HCT116 (cell line): ENCODE data around the gene LCMT1. TPM values are rescaled to one million over a fixed set of nuclear protein-coding genes. Genes with fewer than 3 reads are reported as not detected.

Source experiments
- ATAC-seq: fragments of 200-7000 bp; cut with Tn5 transposase; 2 replicates; pipeline ENCODE4 v1.9.1; 2020; ENCODE audit warnings: mild to moderate bottlenecking, moderate library complexity
- BruUV-seq: library from RNA; stranded (reverse); fragments of 400-500 nt; replicated peaks from 2 replicates; lab custom pipeline; 2021; lab: Mats Ljungman, UMichigan
- CTCF ChIA-PET: fragments of 300-600 bp; sonication (Branson Sonifier 250); formaldehyde crosslinking; loops from one replicate; lab custom pipeline; 2021; ENCODE audit warnings: antibody characterized with exemption; lab: Charles Lee
- POLR2A ChIA-PET: fragments of 300-600, 350-600 bp; sonication (Branson Sonifier 250); formaldehyde crosslinking; loops from one replicate; lab custom pipeline; 2021; ENCODE audit warnings: antibody characterized with exemption; lab: Charles Lee
- RAD21 ChIA-PET, 2 experiments: fragments of 300-600 bp; sonication (Branson Sonifier 250); formaldehyde crosslinking; loops; one replicate each; lab custom pipeline; 2023; ENCODE audit warnings: low total read pairs in 2 of 2; ENCODE audit not compliant: uncharacterized antibody in 2 of 2, unreplicated experiment in 2 of 2, low non-redundant PET in 1 of 2; lab: Charles Lee
- DNase-seq: peaks from one replicate; pipeline ENCODE4 v3.0.0-alpha.2; 2010; ENCODE audit warnings: low read depth, low spot score
- H2AFZ ChIP-seq: fragments of 200-600 bp; shearing (Covaris generic), sonication (generic); 2 replicates; pipeline ENCODE4 v1.6.1; 2017; ENCODE audit warnings: low read depth, mixed run types, mixed read lengths, antibody characterized with exemption, low read length; ENCODE audit not compliant: poor library complexity, severe bottlenecking
- H3K27ac ChIP-seq: 2 replicates; pipeline ENCODE4 v1.5.1; 2012; ENCODE audit warnings: low read depth, low read length
- H3K27me3 ChIP-seq: fragments of 200-600 bp; sonication (generic); 2 replicates; pipeline ENCODE4 v1.6.1; 2016; ENCODE audit warnings: mixed run types, low read length, mixed read lengths; ENCODE audit not compliant: insufficient read depth
- H3K36me3 ChIP-seq, 2 experiments: fragments of 200-500 bp in 1 of 2; fragments of 200-600 bp in 1 of 2; sonication (Bioruptor generic) in 1 of 2; sonication (generic) in 1 of 2; 2 replicates each; pipeline versions ENCODE4 v1.5.1 to v1.6.1; 2014 to 2016; ENCODE audit warnings: low read length in 2 of 2, inconsistent platforms in 1 of 2, mixed read lengths in 1 of 2, mixed run types in 1 of 2; ENCODE audit not compliant: insufficient read depth in 2 of 2, control insufficient read depth in 1 of 2
- H3K4me1 ChIP-seq, 2 experiments: fragments of 200-600 bp in 1 of 2; sonication (generic) in 1 of 2; 2 replicates each; pipeline versions ENCODE4 v1.5.1 to v1.6.1; 2012 to 2017; ENCODE audit warnings: low read length in 2 of 2, inconsistent platforms in 1 of 2, mild to moderate bottlenecking in 1 of 2, mixed read lengths in 1 of 2, mixed run types in 1 of 2, moderate library complexity in 1 of 2; ENCODE audit not compliant: insufficient read depth in 2 of 2, control insufficient read depth in 1 of 2
- H3K4me2 ChIP-seq: fragments of 200-600 bp; sonication (generic); 2 replicates; pipeline ENCODE4 v1.6.1; 2017; ENCODE audit warnings: mixed run types, low read length, mixed read lengths
- H3K4me3 ChIP-seq, 2 experiments: fragments of 200-600 bp in 1 of 2; sonication (generic) in 1 of 2; replicated peaks in 1 of 2; 2 replicates each; pipeline ENCODE4 v1.5.1; 2011 to 2016; ENCODE audit warnings: low read length in 2 of 2, control low read depth in 1 of 2, low read depth in 1 of 2, mild to moderate bottlenecking in 1 of 2, mixed read lengths in 1 of 2, mixed run types in 1 of 2
- H3K79me2 ChIP-seq: fragments of 200-600 bp; sonication (generic); 2 replicates; pipeline ENCODE4 v1.6.1; 2017; ENCODE audit warnings: mild to moderate bottlenecking, mixed run types, low read length, moderate library complexity, mixed read lengths; ENCODE audit not compliant: insufficient read depth
- H3K9ac ChIP-seq: fragments of 200-600 bp; sonication (generic); 2 replicates; pipeline ENCODE4 v1.6.1; 2016; ENCODE audit warnings: low read length, mixed read lengths
- H3K9me2 ChIP-seq: fragments of 200-600 bp; sonication (generic), shearing (Covaris generic); 2 replicates; pipeline ENCODE4 v1.6.1; 2017; ENCODE audit warnings: mixed run types, mild to moderate bottlenecking, moderate library complexity; ENCODE audit not compliant: insufficient read depth
- H3K9me3 ChIP-seq, 2 experiments: fragments of 200-500 bp in 1 of 2; fragments of 200-600 bp in 1 of 2; sonication (Bioruptor generic) in 1 of 2; sonication (generic) in 1 of 2; 2 replicates each; pipeline ENCODE4 v1.6.1; 2014 to 2017; ENCODE audit warnings: low read length in 2 of 2, mixed read lengths in 2 of 2, inconsistent platforms in 1 of 2, low read depth in 1 of 2, mild to moderate bottlenecking in 1 of 2, mixed run types in 1 of 2, moderate library complexity in 1 of 2; ENCODE audit not compliant: control insufficient read depth in 1 of 2, insufficient read depth in 1 of 2
- H4K20me1 ChIP-seq: fragments of 200-600 bp; sonication (generic), shearing (Covaris generic); 2 replicates; pipeline ENCODE4 v1.6.1; 2017; ENCODE audit warnings: mixed run types, mild to moderate bottlenecking, moderate library complexity; ENCODE audit not compliant: insufficient read depth
- EZH2 ChIP-seq: fragments of 200-600 bp; sonication (generic); IDR thresholded peaks from 2 replicates; pipeline ENCODE4 v1.6.1; 2017; ENCODE audit warnings: antibody characterized with exemption, mixed run types
- MAX ChIP-seq: IDR thresholded peaks from 2 replicates; pipeline ENCODE4 v1.6.1; 2012
- POLR2A ChIP-seq: IDR thresholded peaks from 2 replicates; pipeline ENCODE4 v1.7.0; 2011; ENCODE audit warnings: borderline replicate concordance; ENCODE audit not compliant: insufficient read depth, insufficient read length; ENCODE audit errors: extremely low read depth
- POLR2AphosphoS5 ChIP-seq: IDR thresholded peaks from 2 replicates; pipeline ENCODE4 v1.6.1; 2011; ENCODE audit warnings: mild to moderate bottlenecking, low read depth, low read length, moderate library complexity
- SP1 ChIP-seq: IDR thresholded peaks from 2 replicates; pipeline ENCODE4 v1.6.1; 2012; ENCODE audit warnings: low read depth
- SRF ChIP-seq: IDR thresholded peaks from 2 replicates; pipeline ENCODE4 v1.6.1; 2012; ENCODE audit warnings: low read depth
- YY1 ChIP-seq: IDR thresholded peaks from 2 replicates; pipeline ENCODE4 v1.6.1; 2011; ENCODE audit warnings: low read length, low read depth, moderate library complexity, mild to moderate bottlenecking; ENCODE audit not compliant: insufficient replicate concordance; ENCODE audit errors: extremely low read depth
- intact Hi-C: fragments of 100-400 bp; cut with micrococcal nuclease; formaldehyde crosslinking; loops from 2 replicates; pipeline ENCODE4 v1.10.0; 2022
- total RNA-seq: library from RNA; stranded (reverse); gene quantifications from one replicate; pipeline ENCODE4 v1.2.1, GENCODE V29; 2021; ENCODE audit not compliant: unreplicated experiment
- TF ChIP-seq, protein P1 (sequence below): IDR thresholded peaks from 2 replicates; pipeline ENCODE4 v1.6.1; 2012; ENCODE audit warnings: low read depth
- TF ChIP-seq, protein P2 (sequence below): IDR thresholded peaks from 2 replicates; pipeline ENCODE4 v1.6.1; 2011; ENCODE audit warnings: mild to moderate bottlenecking, low read length, moderate library complexity; ENCODE audit not compliant: insufficient replicate concordance; ENCODE audit errors: extremely low read depth
- TF ChIP-seq, protein P3 (sequence below), 3 experiments: fragments of 200-600 bp in 1 of 3; sonication (generic) in 1 of 3; IDR thresholded peaks in 2 of 3; conservative IDR thresholded peaks in 1 of 3; 2 replicates each; pipeline ENCODE4 v1.5.1; 2012 to 2017; ENCODE audit warnings: low read depth in 2 of 3, low read length in 2 of 3, antibody characterized with exemption in 1 of 3, borderline replicate concordance in 1 of 3, control low read depth in 1 of 3, mild to moderate bottlenecking in 1 of 3, mixed read lengths in 1 of 3, mixed run types in 1 of 3, moderate library complexity in 1 of 3; ENCODE audit not compliant: insufficient read depth in 1 of 3

The LCMT1 gene
- total RNA-seq, 1 experiment from 2014 or later, result 52.4 TPM

- no peak for ATAC-seq
- no peak overlapping the region for H3K9ac ChIP-seq
Measured at GRCh38 chr16:25217921-25218320, 106.4 kb downstream of the LCMT1 start.

More at GRCh38 chr16:25217921-25218320, 106.4 kb downstream of the LCMT1 start:
- no peak for DNase-seq
- TF ChIP-seq, protein P1, sequence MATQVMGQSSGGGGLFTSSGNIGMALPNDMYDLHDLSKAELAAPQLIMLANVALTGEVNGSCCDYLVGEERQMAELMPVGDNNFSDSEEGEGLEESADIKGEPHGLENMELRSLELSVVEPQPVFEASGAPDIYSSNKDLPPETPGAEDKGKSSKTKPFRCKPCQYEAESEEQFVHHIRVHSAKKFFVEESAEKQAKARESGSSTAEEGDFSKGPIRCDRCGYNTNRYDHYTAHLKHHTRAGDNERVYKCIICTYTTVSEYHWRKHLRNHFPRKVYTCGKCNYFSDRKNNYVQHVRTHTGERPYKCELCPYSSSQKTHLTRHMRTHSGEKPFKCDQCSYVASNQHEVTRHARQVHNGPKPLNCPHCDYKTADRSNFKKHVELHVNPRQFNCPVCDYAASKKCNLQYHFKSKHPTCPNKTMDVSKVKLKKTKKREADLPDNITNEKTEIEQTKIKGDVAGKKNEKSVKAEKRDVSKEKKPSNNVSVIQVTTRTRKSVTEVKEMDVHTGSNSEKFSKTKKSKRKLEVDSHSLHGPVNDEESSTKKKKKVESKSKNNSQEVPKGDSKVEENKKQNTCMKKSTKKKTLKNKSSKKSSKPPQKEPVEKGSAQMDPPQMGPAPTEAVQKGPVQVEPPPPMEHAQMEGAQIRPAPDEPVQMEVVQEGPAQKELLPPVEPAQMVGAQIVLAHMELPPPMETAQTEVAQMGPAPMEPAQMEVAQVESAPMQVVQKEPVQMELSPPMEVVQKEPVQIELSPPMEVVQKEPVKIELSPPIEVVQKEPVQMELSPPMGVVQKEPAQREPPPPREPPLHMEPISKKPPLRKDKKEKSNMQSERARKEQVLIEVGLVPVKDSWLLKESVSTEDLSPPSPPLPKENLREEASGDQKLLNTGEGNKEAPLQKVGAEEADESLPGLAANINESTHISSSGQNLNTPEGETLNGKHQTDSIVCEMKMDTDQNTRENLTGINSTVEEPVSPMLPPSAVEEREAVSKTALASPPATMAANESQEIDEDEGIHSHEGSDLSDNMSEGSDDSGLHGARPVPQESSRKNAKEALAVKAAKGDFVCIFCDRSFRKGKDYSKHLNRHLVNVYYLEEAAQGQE, result no peak
- no peak for TF ChIP-seq SRF
- TF ChIP-seq YY1, result no peak
- TF ChIP-seq EZH2, result no peak
- no peak for TF ChIP-seq POLR2AphosphoS5
- TF ChIP-seq, protein P2, sequence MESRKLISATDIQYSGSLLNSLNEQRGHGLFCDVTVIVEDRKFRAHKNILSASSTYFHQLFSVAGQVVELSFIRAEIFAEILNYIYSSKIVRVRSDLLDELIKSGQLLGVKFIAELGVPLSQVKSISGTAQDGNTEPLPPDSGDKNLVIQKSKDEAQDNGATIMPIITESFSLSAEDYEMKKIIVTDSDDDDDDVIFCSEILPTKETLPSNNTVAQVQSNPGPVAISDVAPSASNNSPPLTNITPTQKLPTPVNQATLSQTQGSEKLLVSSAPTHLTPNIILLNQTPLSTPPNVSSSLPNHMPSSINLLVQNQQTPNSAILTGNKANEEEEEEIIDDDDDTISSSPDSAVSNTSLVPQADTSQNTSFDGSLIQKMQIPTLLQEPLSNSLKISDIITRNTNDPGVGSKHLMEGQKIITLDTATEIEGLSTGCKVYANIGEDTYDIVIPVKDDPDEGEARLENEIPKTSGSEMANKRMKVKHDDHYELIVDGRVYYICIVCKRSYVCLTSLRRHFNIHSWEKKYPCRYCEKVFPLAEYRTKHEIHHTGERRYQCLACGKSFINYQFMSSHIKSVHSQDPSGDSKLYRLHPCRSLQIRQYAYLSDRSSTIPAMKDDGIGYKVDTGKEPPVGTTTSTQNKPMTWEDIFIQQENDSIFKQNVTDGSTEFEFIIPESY, result no peak
- no peak for TF ChIP-seq POLR2A
- no peak for TF ChIP-seq SP1
- TF ChIP-seq MAX, result no peak
- TF ChIP-seq, protein P3, sequence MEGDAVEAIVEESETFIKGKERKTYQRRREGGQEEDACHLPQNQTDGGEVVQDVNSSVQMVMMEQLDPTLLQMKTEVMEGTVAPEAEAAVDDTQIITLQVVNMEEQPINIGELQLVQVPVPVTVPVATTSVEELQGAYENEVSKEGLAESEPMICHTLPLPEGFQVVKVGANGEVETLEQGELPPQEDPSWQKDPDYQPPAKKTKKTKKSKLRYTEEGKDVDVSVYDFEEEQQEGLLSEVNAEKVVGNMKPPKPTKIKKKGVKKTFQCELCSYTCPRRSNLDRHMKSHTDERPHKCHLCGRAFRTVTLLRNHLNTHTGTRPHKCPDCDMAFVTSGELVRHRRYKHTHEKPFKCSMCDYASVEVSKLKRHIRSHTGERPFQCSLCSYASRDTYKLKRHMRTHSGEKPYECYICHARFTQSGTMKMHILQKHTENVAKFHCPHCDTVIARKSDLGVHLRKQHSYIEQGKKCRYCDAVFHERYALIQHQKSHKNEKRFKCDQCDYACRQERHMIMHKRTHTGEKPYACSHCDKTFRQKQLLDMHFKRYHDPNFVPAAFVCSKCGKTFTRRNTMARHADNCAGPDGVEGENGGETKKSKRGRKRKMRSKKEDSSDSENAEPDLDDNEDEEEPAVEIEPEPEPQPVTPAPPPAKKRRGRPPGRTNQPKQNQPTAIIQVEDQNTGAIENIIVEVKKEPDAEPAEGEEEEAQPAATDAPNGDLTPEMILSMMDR (IDR thresholded peaks at IDR 0.05 in 2 of 3, conservative IDR thresholded peaks at IDR 0.05 in 1 of 3; ENCODE audit: borderline replicate concordance in 1 of 3, insufficient read depth in 1 of 3, low read depth in 2 of 3, low read length in 2 of 3), result no peak
- H3K9me3 ChIP-seq, result no peaks in the 10 kb centered on the region
- H3K79me2 ChIP-seq, result no peaks in the 10 kb centered on the region
- intact Hi-C loops, result no loop called here
- ChIA-PET POLR2A (no interaction called here), RAD21 (no interaction called here), CTCF (interaction anchor here (1.1 kb wide), 1 partner anchor 9 kb away, joined by 3 read pairs; no protein-coding TSS in a partner anchor)
- no peaks in the 10 kb centered on the region for H4K20me1 ChIP-seq
- no TSS peak for BruUV-seq
- H3K36me3 ChIP-seq, result no peaks in the 10 kb centered on the region
- no peak overlapping the region for H3K4me2 ChIP-seq
- H3K4me1 ChIP-seq, result no peaks in the 10 kb centered on the region
- no peak overlapping the region for H3K27ac ChIP-seq
- H3K4me3 ChIP-seq, result no peak overlapping the region
- H3K9me2 ChIP-seq, result no peaks in the 10 kb centered on the region
- H3K27me3 ChIP-seq, result no peaks in the 10 kb centered on the region
- H2AFZ ChIP-seq, result no peak overlapping the region
